GM12865 (cell line): ENCODE results near the gene PCBP3.

Experiments used
- DNase-seq: peaks from one replicate; pipeline ENCODE4 v3.0.0; 2010; ENCODE audit warnings: low read depth
- H3K4me3 ChIP-seq: 2 replicates; pipeline ENCODE4 v1.5.1; 2011; ENCODE audit warnings: mild to moderate bottlenecking, low read depth, low read length, control low read depth
- TF ChIP-seq, protein P1 (sequence below): IDR thresholded peaks from 2 replicates; pipeline ENCODE4 v1.5.1; 2011; ENCODE audit warnings: low read length, control low read depth, low read depth, inconsistent platforms; ENCODE audit not compliant: insufficient read depth; ENCODE audit errors: missing control alignments

Gene PCBP3

DNA sequence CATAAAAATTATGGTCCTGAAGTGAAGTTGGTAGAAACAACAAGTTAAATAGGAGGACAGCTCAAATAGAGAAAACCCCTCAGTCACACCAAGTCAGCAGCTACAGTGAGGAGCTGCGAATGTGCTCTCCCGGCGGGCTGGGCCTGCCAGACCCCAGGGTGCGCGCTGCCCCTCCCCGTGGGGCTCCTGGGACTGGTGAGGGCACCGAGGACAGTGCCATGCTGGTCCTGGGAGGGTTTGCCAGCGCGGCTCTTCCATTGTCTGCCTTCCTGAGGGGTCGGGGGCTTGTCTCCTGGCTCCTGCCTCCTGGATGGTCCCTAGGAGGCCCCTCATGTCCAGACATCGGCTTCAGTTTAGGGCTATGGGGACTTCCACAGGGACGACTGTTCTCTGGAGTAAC, 121.8 kb downstream of the PCBP3 start:
- TF ChIP-seq, protein P1, sequence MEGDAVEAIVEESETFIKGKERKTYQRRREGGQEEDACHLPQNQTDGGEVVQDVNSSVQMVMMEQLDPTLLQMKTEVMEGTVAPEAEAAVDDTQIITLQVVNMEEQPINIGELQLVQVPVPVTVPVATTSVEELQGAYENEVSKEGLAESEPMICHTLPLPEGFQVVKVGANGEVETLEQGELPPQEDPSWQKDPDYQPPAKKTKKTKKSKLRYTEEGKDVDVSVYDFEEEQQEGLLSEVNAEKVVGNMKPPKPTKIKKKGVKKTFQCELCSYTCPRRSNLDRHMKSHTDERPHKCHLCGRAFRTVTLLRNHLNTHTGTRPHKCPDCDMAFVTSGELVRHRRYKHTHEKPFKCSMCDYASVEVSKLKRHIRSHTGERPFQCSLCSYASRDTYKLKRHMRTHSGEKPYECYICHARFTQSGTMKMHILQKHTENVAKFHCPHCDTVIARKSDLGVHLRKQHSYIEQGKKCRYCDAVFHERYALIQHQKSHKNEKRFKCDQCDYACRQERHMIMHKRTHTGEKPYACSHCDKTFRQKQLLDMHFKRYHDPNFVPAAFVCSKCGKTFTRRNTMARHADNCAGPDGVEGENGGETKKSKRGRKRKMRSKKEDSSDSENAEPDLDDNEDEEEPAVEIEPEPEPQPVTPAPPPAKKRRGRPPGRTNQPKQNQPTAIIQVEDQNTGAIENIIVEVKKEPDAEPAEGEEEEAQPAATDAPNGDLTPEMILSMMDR = no peak
- no peak overlapping the region for H3K4me3 ChIP-seq
- no peak for DNase-seq

DNA sequence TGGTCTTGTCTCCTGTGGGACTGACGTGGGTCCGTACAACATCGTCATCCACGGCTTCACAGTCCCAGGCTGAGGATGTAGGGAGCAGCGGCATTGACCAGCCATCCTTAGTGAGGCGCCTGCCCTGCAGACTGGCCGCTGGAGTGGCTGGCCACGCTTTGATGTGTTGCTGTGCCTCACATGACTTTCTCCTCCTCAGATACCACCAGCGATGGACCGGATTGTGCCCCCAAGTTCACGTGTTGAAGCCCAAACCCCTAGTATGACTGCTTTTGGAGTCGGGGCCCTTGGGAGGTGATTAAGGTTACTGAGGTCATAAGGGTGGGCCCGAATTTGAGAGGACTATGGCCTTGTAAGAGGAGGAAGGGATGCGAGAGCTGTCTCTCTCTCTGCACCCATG, 122.5 kb downstream of the PCBP3 start:
- no peak overlapping the region for H3K4me3 ChIP-seq
- no peak for DNase-seq
- TF ChIP-seq, protein P1 = no peak

- DNase-seq = no peak
- no peak overlapping the region for H3K4me3 ChIP-seq
- TF ChIP-seq, protein P1 = no peak
Observed at GRCh38 chr21:45766501-45766900, 123.0 kb downstream of the PCBP3 start.

DNA sequence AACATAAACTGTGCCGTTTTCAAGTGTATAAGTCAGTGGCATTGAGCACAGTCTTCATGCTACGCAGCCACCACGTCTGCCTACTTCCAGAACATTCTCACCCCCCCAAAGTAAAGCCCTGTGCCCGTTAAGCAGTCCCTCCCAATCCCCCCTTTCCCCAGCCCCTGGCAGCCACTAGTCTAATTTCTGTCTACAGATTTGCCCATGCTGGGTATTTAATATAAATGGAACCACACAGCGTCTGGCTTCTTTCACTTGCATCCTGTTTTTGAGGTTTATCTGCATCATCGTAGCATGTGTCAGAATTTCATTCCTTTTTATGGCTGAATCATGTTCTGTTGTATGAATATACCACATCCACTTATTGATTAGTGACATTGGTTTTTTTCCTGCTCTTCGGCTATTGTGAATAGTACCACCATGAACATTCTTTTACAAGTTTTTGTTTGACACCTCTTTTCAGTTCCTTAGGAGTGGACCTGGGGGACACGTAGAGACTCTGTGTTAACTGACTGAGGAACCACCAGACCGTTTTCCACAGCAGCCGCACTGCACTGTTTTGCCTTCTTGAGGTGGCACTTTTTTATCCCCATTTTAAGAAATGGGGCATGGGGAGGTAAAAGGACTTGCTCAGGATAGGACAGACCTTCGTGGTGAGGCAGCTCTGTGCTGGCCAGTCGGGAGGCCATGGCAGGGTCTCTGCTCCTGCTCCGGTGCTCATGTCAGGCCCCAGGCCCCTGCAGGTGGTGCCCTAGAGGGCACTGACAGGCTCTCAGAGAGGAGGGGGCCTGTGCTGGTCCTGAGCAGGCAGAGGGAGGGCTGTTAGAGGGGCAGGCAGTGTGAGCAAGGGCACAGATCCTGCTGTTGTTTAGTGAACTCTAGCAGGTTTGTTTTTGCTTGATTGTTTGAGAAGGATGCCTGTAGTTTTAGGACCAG, 123.8 kb downstream of the PCBP3 start:
- TF ChIP-seq, protein P1 = no peak
- DNase-seq = no peak
- no peak overlapping the region for H3K4me3 ChIP-seq

DNA sequence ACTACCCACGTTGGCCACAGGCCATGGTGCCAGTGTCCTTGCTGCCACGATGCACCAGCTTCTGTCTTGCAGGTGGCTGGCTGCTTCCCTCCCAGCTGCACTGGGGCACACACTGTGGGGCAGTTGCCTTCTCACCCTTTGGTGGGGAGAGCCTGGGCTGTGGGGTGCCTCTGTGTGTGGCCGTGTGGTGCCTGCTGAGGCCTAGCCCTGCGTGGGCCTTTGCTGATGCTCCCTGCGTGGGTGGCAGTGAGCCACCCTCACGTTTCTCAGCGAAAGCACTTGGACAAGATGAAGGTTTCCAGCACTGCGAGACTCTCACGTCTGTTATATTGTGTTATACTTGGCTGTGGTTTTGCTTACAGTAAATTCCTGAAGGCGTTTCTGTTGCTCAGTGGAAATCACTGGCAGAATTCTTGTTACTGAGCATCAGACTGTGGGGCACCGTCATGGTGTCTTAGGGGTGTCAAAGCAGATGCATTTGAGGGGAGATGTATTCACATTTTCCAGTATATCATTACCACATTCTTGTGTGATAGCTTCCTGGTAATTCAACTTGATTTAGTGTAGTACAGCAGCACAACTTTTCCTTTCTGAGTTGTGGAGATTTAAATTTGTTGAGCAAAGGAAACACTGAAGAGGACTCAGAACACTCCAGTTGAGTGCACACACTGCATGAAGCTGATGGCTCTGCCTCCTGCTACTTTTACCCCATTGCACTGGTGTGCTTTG, 124.7 kb downstream of the PCBP3 start:
- TF ChIP-seq, protein P1 = no peak
- no peak for DNase-seq
- H3K4me3 ChIP-seq = no peak overlapping the region

GRCh38 chr21:45768740-45769048, 125.2 kb downstream of the PCBP3 start:
- no peak overlapping the region for H3K4me3 ChIP-seq
- DNase-seq = no peak
- TF ChIP-seq, protein P1 = no peak
